SIG-M5 treated with dmso at 0.1 percent for 504 hours (cell line): Measurements from ENCODE around the gene CNTNAP2.
A peak's percentile ranks its signal among the peaks of the same experiment; 100 is the strongest.
"Not testable (repeated sequence)": the region's sequence is repeated elsewhere in the genome, so short reads cannot be mapped to it uniquely, and the experiment has no call there.

Experiments
- DNase-seq: peaks from one replicate; lab custom pipeline; 2025; ENCODE audit not compliant: unreplicated experiment; lab: John Stamatoyannopoulos, UW

The CNTNAP2 gene

DNA sequence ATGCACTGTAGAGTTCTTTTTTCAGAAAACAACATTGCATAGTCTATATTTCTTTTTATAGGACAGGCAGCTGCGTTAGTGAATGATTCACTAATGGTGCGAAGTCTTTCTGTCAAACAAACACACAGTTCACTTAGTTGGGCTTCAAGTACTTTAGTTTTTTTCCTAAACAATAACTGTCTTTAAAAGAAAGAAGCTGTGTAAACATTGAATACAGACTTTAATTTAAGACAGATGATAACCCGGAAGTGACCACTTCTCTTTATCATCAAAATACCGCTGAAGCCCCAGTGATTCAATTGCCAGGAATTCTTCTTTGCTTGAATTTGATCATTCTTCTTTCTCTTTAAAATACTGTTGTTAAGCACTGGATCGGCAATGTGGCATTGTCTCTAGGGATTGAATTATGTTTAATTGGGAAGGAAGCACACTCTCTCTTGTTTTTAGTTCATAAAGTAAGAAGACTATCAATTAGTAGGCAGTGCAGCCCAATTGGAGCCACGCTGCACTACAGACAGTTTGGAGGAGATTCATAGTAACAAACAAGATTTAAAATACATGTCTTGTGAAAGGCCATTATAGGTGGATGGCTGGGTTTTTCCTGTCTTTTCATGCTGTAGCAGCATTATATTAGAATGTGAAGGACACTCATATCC lies 30.4 kb downstream of the CNTNAP2 start:
- no peak for DNase-seq

DNA sequence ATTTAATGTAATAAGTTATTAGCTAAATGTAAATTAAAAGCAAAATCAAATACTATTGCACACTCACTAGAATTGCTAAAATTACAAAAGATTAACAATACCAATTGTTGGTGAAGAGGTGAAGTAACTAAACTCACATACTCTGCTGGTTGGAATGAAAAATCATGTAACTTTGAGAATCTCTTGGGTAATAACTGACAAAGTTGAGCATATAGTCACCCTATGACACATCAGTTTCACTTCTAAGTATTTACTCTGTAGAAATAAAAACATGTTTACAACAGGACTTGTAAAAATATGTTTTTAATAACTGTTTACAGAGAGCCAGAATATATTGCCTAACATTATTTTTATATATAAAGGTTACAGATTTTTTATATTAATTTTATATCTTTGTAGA lies 33.6 kb downstream of the CNTNAP2 start:
- DNase-seq: peak; percentile 13

DNA sequence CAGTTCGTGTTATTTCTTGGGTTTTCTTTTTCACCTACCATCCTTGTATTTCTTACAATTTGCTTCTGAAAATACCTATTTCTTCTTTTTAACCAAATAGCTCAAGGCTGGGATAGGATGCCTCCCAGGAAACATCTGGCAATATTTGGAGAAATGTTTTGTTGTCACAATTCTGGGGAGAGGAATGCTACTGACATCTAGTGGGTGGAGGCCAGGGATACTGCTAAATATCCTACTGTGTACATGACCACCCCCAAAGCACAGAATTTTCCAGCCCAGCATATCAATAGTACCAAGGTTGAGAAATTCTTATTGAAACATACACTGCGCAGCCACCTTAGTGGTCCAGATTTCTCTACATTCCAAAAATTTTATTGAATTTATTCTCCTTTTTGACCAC lies 55.5 kb downstream of the CNTNAP2 start:
- no peak for DNase-seq

DNA sequence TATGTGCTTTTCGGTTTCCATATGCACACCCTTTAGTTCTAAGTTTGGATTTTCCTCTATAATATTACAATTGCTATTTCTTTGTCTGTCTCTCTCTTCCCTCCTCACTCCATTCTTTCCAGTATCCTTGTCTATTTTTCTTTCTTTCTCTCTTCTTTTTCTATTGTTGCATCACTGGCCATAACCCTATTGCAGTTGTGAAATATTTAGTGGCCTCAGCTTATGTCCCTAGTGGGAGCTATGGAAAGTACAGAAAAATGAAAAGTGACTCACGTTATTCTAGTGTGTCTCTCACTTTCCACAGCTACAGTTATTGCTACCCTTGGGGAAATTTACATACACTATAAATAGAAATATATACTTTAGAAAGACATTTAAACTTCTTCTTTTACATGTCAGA lies 59.1 kb downstream of the CNTNAP2 start:
- peak; percentile 13 for DNase-seq

DNA sequence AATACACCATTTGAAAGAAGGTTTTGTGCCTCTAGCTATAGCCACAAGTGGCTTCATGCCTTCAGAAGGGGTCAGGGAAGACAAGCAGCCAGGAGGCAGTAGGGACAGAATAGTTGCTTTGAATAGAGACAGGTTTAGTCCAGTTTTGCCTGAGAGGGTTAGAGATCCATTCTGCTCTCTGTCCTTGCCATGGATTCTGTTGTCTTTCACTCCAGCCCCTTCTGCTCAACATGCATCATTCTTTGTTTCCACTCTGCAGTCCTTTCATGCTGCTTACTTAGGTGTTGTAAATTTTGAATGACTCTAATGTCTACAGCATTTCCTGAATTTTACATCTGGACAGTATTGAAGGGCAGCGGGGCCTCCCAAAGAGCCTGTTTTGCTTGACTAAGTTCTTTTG lies 60.3 kb downstream of the CNTNAP2 start:
- no peak for DNase-seq

DNA sequence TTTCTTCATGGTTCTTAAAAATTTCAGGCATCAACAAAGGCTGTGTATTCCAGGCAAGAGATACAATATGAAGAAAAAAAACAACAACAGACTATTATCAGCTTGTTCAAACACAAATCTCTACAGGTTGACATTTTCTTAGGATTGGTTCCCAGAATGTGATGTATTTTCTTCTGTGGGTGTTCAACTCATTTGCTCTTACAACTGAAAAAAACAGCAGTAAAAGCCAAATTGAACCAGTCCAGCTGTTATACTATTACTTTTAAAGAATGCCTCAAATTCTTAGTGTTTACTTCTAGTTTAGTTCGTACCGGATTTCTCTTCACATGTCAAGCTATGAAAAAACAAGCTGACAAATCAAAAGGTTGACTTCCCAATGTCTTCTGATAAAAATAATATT lies 60.7 kb downstream of the CNTNAP2 start:
- no peak for DNase-seq

DNA sequence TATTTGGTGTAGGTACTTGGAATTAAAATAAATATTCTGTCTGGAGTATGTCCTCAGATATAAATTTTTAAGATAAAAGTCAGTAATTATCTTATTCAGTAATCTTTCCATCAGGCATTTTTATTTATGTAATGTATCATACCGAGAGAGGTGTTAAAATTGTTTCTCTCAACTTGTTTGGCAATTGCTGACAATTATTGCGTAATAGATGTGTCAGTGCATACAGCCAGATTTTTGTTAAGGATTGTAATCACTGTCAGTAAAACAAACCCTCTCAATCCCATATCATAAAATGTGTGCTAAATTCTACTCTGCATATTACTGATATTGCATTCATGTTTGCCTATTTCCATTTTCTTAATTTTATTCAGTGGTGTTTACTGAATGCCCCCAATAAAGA lies 69.2 kb downstream of the CNTNAP2 start:
- peak; percentile 4 for DNase-seq

DNA sequence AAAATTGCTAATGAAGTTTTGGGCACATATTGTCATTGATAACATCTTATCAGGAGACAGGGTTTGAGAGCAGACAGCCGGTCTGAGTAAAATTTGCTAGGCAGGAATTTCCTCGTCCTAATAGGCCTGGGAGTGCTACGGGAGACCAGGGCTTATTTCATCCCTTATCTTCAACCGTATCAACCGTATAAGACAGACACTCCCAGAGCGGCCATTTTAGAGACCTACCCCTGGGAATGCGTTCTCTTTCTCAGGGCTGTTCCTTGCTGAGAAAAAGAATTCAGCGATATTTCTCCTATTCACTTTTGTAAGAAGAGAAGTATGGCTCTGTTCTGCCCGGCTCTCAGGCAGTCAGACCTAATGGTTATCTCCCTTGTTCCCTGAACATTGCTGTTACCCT lies 74.8 kb downstream of the CNTNAP2 start:
- DNase-seq: not testable (repeated sequence)

DNA sequence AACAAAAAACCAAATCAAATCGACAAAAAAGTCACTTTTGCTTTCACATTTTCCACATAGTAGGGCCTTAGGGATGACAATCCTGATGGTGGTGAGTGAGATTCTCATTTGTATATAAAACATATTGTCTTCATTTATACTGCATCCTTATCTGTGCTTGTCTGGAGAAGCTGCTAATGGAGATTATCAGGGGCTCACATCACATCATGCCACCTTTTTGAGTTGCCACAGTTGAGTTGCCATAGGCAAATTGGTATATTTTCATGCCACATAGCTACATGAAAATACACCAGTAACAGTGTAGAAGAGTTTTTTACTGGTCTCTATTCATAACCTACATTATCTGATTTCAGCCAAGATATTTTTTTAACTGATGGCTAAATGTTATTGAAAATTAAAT lies 85.3 kb downstream of the CNTNAP2 start:
- DNase-seq: no peak

DNA sequence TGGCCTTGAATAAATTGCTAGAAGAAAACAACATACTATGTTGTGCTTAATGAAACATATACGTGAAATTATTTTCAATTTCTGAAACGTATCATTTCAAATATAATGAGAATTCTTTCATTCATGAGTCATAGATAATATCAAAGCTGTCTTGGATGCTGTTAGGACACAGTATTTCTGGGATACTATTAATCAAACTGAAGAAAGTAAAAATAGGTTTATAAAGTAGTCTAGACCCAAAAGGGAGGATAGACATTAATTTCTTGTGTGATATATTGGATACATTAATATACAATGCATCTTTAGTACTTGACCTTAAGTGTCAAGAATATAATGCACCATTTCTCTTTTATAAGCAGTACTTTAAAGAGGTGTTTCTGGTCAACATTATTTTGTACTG lies 89.7 kb downstream of the CNTNAP2 start:
- DNase-seq: no peak

DNA sequence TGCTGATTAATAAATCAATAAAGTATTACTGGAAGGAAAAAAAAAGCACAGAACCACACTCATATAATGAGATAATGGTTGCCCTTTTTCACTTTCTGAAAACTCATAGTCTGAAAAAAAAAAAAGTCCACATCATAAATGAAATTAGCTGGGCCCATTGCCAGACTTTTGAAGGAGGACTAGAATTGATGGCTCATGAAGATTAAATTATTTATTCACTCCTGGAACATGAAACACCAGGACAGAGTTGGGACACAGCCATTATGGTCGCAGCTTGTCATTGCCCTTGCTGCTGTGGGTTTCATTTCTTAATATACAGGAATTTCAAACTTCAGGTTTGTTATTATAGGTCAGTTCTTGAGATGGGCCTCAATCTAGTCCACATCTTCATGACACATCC lies 91.9 kb downstream of the CNTNAP2 start:
- no peak for DNase-seq

DNA sequence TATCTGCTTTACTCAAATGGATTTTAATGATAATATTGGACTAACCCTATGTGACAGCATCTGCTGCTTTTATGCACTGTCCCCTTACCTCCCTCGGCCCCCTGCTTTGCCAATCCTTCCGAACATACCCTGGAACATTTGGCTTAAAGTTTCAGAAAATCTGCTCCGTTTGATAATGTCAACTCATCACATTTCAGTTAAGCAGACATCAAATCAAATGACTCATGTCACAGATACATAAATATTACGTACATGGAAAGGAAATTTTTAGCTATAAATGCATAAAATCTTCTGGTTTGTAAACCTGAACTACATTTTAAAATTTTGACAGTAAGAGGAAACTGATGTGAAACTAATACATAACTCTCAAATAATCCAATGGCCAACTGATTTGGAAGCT lies 98.2 kb downstream of the CNTNAP2 start:
- no peak for DNase-seq

DNA sequence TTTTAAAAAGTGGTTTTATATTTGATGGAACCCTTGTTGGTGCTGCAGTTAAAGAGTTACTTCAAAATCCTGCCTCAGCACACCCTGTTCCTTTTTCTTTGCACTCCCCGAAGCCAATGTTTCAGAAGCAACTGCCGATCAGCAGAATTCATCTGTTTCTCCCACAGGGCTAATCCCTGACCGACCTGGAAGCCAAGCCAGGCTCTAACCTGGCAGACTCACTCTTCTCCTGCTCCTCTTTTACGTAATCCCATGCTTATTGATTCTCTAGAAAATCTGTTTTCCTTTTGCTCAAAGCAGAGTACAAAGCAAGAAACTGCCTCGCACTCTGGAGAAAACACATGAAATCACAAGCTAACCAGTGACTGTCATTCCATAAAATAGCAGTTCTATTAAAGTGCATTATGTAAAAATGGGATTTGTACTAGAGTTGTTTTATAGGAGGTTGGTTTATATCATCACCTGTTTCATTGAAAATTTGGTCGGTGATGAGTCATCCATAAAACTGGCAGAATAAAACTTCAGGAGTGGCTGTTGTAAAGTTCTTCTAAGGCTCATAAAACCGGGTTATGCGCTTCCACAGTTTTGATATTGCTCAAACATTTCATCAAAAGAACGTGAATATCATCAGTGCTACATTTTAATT lies 99.9 kb downstream of the CNTNAP2 start:
- no peak for DNase-seq

DNA sequence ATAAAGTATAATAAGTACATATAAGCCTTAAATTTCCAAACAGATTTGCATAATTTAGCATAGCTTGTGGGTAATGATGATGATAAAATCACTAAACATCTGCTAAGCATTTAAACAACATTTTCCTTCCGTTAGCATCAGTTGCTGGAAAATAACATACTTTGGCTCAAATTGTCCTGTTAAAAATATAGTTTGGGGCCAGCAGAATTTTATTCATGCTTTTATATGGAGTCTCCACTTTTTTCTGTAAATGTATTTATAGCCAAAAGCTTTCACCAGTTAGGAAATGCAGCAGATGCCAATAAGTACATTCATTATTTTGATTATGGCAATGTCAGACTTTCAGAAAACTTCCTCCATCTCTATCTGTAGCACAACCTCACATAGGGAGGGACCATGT lies 107.2 kb downstream of the CNTNAP2 start:
- DNase-seq: no peak

DNA sequence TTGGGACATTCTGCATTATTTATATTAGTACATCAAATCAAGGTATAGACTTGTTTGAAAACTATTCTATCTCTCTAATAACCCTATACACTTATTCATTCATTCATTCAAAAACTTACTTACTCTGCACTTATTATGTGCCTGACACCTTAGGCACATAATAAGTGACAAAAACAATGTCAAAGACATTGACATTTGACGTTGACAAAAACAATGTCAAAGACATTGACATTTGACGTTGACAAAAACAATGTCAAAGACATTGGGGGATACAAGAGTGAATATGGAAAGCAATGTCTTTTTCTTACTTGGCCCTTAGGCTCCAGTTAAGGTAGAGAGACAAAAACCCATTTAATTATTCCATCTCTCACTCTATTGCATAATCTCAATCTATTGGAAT lies 116.0 kb downstream of the CNTNAP2 start:
- DNase-seq: no peak

DNA sequence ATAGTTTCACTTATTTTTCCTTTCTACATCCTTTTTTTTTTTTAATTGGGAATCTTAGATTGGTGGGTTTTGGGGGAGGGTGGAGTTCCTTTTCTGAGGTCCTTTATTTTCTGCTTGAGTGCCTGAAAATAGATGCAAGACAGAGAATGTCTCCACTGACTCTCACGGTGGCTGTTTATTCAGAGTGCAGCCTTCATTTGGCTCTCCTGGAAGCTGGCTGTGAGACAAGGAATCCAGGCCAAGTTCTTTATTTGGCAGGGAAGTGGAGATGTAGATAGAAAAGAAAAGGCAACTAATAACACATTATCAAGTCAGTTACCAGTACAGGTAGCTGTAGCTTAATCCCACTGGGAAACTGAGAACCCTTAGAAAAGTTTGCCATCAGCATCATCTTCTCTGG lies 118.6 kb downstream of the CNTNAP2 start:
- DNase-seq: no peak

DNA sequence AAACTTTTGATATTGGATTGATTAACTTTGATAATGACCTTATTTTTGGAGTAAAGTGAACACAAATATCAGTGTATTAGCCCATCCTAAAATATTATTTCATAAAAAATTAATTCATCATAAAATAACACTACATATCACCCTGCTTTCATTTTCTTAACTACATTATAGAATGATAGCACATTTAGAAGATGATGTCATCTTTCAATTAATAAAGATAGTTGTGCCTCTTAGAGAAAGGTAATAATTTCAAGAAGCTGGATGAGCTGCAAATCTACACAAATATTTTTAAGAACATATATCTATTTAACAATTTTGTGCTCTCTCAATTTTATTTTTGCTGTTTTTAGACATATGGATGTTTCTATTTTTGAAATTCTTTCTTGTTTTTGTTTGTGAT lies 126.1 kb downstream of the CNTNAP2 start:
- no peak for DNase-seq

DNA sequence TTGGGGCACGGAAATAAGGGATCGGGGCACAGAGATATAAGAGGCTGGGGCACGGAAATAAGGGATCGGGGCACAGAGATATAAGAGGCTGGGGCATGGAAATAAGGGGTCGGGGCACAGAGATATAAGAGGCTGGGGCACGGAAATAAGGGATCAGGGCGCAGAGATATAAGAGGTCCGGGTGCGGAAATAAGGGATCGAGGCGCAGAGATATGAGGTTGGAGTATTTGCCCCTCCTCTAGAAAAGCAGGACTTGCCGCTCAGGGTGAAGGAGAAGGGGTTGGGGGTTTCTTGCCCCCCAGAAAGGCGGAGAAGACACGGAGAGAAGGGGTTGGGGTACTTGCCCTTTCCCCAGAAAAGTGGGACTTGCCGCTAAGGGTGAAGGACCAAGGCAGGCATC lies 131.4 kb downstream of the CNTNAP2 start:
- not testable (repeated sequence) for DNase-seq

DNA sequence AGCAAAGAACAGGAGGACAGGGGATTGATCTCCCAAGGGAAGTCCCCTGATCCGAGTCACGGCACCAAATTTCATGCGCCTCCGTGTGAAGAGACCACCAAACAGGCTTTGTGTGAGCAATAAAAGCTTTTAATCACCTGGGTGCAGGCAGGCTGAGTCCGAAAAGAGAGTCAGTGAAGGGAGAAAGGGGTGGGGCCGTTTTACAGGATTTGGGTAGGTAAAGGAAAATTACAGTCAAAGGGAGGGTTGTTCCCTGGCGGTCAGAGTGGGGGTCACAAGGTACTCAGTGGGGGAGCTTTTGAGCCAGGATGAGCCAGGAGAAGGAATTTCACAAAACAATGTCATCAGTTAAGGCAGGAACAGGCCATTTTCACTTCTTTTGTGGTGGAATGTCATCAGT lies 132.1 kb downstream of the CNTNAP2 start:
- not testable (repeated sequence) for DNase-seq

DNA sequence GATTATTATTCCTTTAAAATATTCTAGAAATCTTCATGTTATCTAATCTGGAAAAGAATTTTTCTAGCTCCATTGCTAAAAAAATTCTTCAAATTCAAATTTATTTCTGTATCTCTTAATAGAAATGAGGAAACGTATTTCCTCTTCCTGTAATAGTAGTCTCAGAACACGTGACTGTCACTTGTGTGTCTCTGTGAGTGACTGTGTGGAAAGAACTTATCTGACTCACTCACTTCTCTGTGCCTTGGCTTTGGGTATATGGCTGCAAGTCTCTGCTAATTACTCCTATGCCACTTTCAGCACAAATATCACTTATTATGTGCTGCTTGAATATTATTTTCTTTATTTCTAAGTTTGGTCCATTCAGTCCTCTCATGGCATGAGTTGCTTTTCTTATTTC lies 132.7 kb downstream of the CNTNAP2 start:
- no peak for DNase-seq

DNA sequence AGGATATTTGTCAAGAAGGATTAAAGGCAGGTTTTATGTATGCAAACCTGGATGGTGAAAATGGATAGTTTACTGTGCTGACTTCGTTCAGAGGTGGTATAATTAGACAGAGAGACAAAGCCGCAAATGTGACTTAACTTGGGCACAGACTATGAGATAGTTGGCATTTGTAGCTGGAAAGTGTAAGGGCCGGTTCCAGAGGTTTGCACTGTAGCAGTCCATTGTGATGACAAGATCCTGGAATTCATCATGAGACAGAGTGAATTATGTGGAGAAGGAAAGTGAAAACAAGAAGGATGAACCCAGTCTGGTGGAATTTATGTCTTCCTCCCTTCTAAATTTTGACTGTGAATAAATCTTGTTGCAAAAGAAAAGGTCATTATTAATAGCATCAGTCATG lies 139.0 kb downstream of the CNTNAP2 start:
- DNase-seq: no peak

DNA sequence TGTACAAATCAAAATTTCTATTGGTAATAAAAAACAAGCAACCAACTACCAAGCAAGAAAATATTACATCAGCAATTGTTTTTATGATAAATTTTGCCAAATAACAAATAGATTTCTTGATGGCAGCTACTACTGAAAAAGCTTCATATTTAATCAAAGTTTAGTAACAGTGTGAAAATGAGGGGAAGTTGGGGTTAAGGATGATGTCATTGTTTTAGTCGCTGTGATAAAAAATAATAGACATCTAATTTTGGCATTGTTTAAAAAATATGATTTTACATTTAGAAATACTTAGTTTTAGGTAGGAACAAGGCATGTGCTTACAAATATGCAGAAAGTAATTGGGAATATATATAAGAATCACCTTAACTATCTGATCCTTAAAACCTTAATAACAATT lies 145.9 kb downstream of the CNTNAP2 start:
- no peak for DNase-seq

DNA sequence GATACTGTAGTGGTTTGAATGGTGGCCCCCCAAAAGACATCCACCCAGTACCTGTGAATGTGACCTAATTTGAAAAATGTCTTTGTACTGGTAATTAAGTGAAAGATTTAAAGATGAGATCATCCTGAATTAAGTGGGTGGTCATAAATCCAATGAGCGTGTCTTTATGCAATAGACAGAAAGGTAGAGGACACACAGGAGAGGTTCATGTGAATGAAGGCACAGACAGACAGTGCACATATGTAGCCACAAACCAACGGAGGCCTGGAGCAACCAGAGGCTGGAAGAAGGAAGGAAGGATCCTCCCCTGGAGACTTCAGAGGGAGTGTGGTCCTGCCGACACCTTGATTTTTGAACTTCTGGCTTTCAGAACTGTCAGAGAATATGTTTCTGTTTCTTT lies 160.3 kb downstream of the CNTNAP2 start:
- no peak for DNase-seq
